HepG2 (cell line): ENCODE results near the gene AIF1. TPM values are rescaled to one million over a fixed set of nuclear protein-coding genes. Genes with fewer than 3 reads are reported as not detected.

ENCODE experiments used
- ATAC-seq: fragments of 200-7000 bp; cut with Tn5 transposase; 3 replicates; pipeline ENCODE4 v1.9.1; 2020; ENCODE audit warnings: mild to moderate bottlenecking, moderate library complexity
- BruUV-seq: library from RNA; stranded (reverse); fragments of 400-500 nt; replicated peaks from 2 replicates; lab custom pipeline; 2021; lab: Mats Ljungman, UMichigan
- CTCF ChIA-PET: fragments of 300-600 bp; formaldehyde crosslinking; extraction: SDS; loops from one replicate; lab custom pipeline; 2021; ENCODE audit warnings: low total read pairs, inconsistent platforms, low intra/inter-chr PET ratio; lab: Yijun Ruan, JAX
- POLR2A ChIA-PET: fragments of 350-600 bp; sonication (Branson Sonifier 250); formaldehyde crosslinking; loops from one replicate; lab custom pipeline; 2020; ENCODE audit warnings: antibody characterized with exemption, inconsistent platforms; lab: Yijun Ruan, JAX
- DNase-seq: peaks from one replicate; pipeline ENCODE4 v3.0.0-alpha.2; 2015; ENCODE audit warnings: low spot score
- FAIRE-seq: peaks from 3 replicates; lab custom pipeline; 2011; peaks lifted over from hg19 to GRCh38; lab: Jason Lieb, UNC
- H2AFZ ChIP-seq: one replicate; pipeline ENCODE4 v1.6.1; 2011; ENCODE audit warnings: low read length, inconsistent platforms
- H3K27ac ChIP-seq: fragments of 300-600 bp; 3 replicates; pipeline ENCODE4 v1.8.0; 2011; ENCODE audit warnings: mixed run types, mild to moderate bottlenecking, mixed read lengths, low read length, inconsistent platforms; ENCODE audit not compliant: insufficient read depth; ENCODE audit errors: extremely low read length
- H3K27me3 ChIP-seq, 2 experiments: fragments of 200-600 bp in 1 of 2; 2 replicates in 1 of 2; 3 replicates in 1 of 2; pipeline versions ENCODE4 v1.6.0 to v1.8.0; 2011; ENCODE audit warnings: low read length in 2 of 2, mild to moderate bottlenecking in 2 of 2, moderate library complexity in 2 of 2, inconsistent platforms in 1 of 2; ENCODE audit not compliant: insufficient read depth in 2 of 2, control insufficient read depth in 1 of 2
- H3K36me3 ChIP-seq, 2 experiments: fragments of 200-600 bp in 1 of 2; replicated peaks in 1 of 2; 2 replicates in 1 of 2; 3 replicates in 1 of 2; pipeline versions ENCODE4 v1.5.1 to v1.8.0; 2011; ENCODE audit warnings: low read length in 2 of 2, inconsistent platforms in 1 of 2; ENCODE audit not compliant: insufficient read depth in 2 of 2, control insufficient read depth in 1 of 2
- H3K4me1 ChIP-seq: 2 replicates; pipeline ENCODE4 v1.5.1; 2012; ENCODE audit warnings: low read length, inconsistent platforms; ENCODE audit not compliant: insufficient read depth
- H3K4me2 ChIP-seq: 2 replicates; pipeline ENCODE4 v1.6.0; 2011; ENCODE audit warnings: low read depth, low read length, inconsistent platforms
- H3K4me3 ChIP-seq, 3 experiments: fragments of 200-600 bp in 1 of 3; sonication (generic), shearing (Covaris generic) in 1 of 3; replicated peaks in 1 of 3; 2 replicates each; pipeline ENCODE4 v1.5.1; 2011 to 2016; ENCODE audit warnings: low read length in 3 of 3, inconsistent platforms in 2 of 3, low read depth in 2 of 3, mild to moderate bottlenecking in 2 of 3, control low read depth in 1 of 3, mixed read lengths in 1 of 3; ENCODE audit not compliant: insufficient read depth in 1 of 3
- H3K79me2 ChIP-seq: one replicate; pipeline ENCODE4 v1.6.1; 2011; ENCODE audit warnings: low read length, inconsistent platforms; ENCODE audit not compliant: insufficient read depth
- H3K9ac ChIP-seq: 2 replicates; pipeline ENCODE4 v1.6.0; 2011; ENCODE audit warnings: mild to moderate bottlenecking, low read depth, low read length, inconsistent platforms; ENCODE audit not compliant: insufficient read depth
- H3K9me3 ChIP-seq: 2 replicates; pipeline ENCODE4 v1.5.1; 2012; ENCODE audit warnings: mild to moderate bottlenecking, low read length
- H4K20me1 ChIP-seq: 2 replicates; pipeline ENCODE4 v1.6.0; 2011; ENCODE audit warnings: inconsistent platforms, mild to moderate bottlenecking, low read length, moderate library complexity; ENCODE audit not compliant: insufficient read depth
- GABPA ChIP-seq, 2 experiments: IDR thresholded peaks; 2 replicates each; pipeline ENCODE4 v1.6.1; 2011 to 2016; ENCODE audit warnings: low read depth in 2 of 2, low read length in 1 of 2, missing biosample characterization in 1 of 2, missing genetic modification characterization in 1 of 2
- HMG20B ChIP-seq: conservative IDR thresholded peaks from 2 replicates; pipeline ENCODE4 v1.6.1; 2016; ENCODE audit warnings: missing genetic modification reagents, missing compliant biosample characterization
- ONECUT2 ChIP-seq: sonication (generic); formaldehyde crosslinking; IDR thresholded peaks from 2 replicates; pipeline ENCODE4 v1.4.0; 2020; ENCODE audit warnings: missing genetic modification reagents
- SRSF4 ChIP-seq: fragments of 200-400 bp; formaldehyde crosslinking; IDR thresholded peaks from one replicate; pipeline ENCODE4 v1.6.1; 2018; ENCODE audit warnings: mild to moderate bottlenecking, low read depth, low read length, moderate library complexity; ENCODE audit not compliant: poor library complexity, severe bottlenecking
- STAG1 ChIP-seq: sonication (generic); formaldehyde crosslinking; IDR thresholded peaks from 2 replicates; pipeline ENCODE4 v1.4.0; 2020; ENCODE audit warnings: missing genetic modification reagents
- ZNF34 ChIP-seq: sonication (generic); formaldehyde crosslinking; IDR thresholded peaks from 2 replicates; pipeline ENCODE4 v1.4.0; 2020; ENCODE audit warnings: mild to moderate bottlenecking, missing genetic modification reagents, borderline replicate concordance
- ZNF768 ChIP-seq: sonication (generic); formaldehyde crosslinking; IDR thresholded peaks from 2 replicates; pipeline ENCODE4 v1.4.0; 2020; ENCODE audit warnings: missing genetic modification reagents
- ZNF816 ChIP-seq: sonication (generic); formaldehyde crosslinking; IDR thresholded peaks from 2 replicates; pipeline ENCODE4 v1.8.0; 2022; ENCODE audit warnings: missing genetic modification reagents, mild to moderate bottlenecking, borderline replicate concordance
- WGBS: methylation state at CpG from one replicate; pipeline ENCODE4 v1.1.6; 2017; ENCODE audit warnings: low lambda C conversion rate; 5-methylcytosine and 5-hydroxymethylcytosine counted together
- in situ Hi-C: cut with HindIII; loops from 2 replicates; pipeline ENCODE4 v1.10.0; 2017; ENCODE audit warnings: low pct_unique_long_range_greater_than_20kb; ENCODE audit not compliant: extremely low pct_ligation_motif_present
- intact Hi-C: fragments of 100-400 bp; cut with micrococcal nuclease; formaldehyde crosslinking; loops from one replicate; pipeline ENCODE4 v1.10.0; 2022; ENCODE audit not compliant: unreplicated experiment
- polyA plus RNA-seq, 8 experiments: library from polyadenylated mRNA; depleted of rRNA in 3 of 8; stranded (reverse) in 7 of 8; unstranded in 1 of 8; fragments of >200 nt; fragmentation: Illumina TruSeq in 4 of 8; extraction: Trizol in 4 of 8; gene quantifications; 2 replicates each; pipeline versions ENCODE4 v1.2.1 to v1.2.3, GENCODE V29; 2011 to 2016; ENCODE audit warnings: low read depth in 4 of 8, missing spikeins in 1 of 8, mixed read lengths in 1 of 8; ENCODE audit not compliant: insufficient read depth in 1 of 8
- total RNA-seq, 5 experiments: library from RNA; depleted of rRNA; stranded (reverse); fragments of >200 nt; fragmentation: Illumina TruSeq; extraction: Trizol; gene quantifications; 2 replicates each; pipeline ENCODE4 v1.2.3, GENCODE V29; 2016; ENCODE audit warnings: low read depth in 1 of 5

The AIF1 gene
- total and polyA plus RNA-seq, 2 of the 13 experiments (the other 11 are each of a cell fraction or from before 2014, with no cell fraction given): 1.5 TPM; not detected in 1

GRCh38 chr6:31576897-31577578 lies 38.0 kb upstream of the AIF1 start:
- no TSS peak for BruUV-seq
- Histone ChIP-seq H3K36me3 (no peaks in the 10 kb centered on the region), H3K27me3 (peaks cover 21 to 96% of the 10 kb centered on the region in 2 experiments), H2AFZ (no peak overlapping the region), H3K4me3 (no peak overlapping the region), H3K9me3 (no peaks in the 10 kb centered on the region), H3K9ac (no peak overlapping the region), H3K4me1 (peaks cover 18% of the 10 kb centered on the region), H4K20me1 (no peaks in the 10 kb centered on the region), H3K27ac (no peak overlapping the region), H3K4me2 (no peak overlapping the region), H3K79me2 (no peaks in the 10 kb centered on the region)
- intact Hi-C loops (no loop called here), in situ Hi-C loops (no loop called here)
- DNase-seq (no peak), ATAC-seq (no peak), FAIRE-seq (no peak)
- 34% methylated on average over 18 of the region's 19 CpGs for WGBS
- ChIA-PET CTCF (no interaction called here), POLR2A (interaction anchor here (0.6 to 2.3 kb wide), 6 partner anchors 9 to 88 kb away, joined by 3 to 9 read pairs (median 5); partner anchors contain the start of genes DDX39B, GPANK1 and NFKBIL1)
- TF ChIP-seq HMG20B (CRISPR knock-in tag) (no peak), GABPA (IDR thresholded peaks at IDR 0.05; ENCODE audit: low read depth, low read length) (peak; percentile 26; the same call in 1 of the 2 replicates), GABPA (CRISPR knock-in tag; IDR thresholded peaks at IDR 0.05; ENCODE audit: low read depth) (peak; percentile 24; the same call in 1 of the 2 replicates), ONECUT2 (no peak), ZNF768 (CRISPR knock-in tag) (0 out of 2 replicates have a peak, but pooled peaks have one; percentile 26)

- Histone ChIP-seq H3K27me3 (peaks cover 21 to 96% of the 10 kb centered on the region in 2 experiments), H4K20me1 (no peaks in the 10 kb centered on the region), H2AFZ (no peak overlapping the region), H3K9ac (no peak overlapping the region), H3K4me3 (no peak overlapping the region), H3K27ac (no peak overlapping the region), H3K79me2 (no peaks in the 10 kb centered on the region), H3K9me3 (no peaks in the 10 kb centered on the region), H3K36me3 (no peaks in the 10 kb centered on the region), H3K4me1 (peaks cover 23% of the 10 kb centered on the region), H3K4me2 (no peak overlapping the region)
- DNase-seq: no peak
- no peak for FAIRE-seq
- ChIA-PET POLR2A (interaction anchor here (0.6 to 2.3 kb wide), 5 partner anchors 21 to 87 kb away, joined by 3 to 9 read pairs (median 5); partner anchors contain the start of genes DDX39B, GPANK1 and NFKBIL1), CTCF (no interaction called here)
- no peak for ATAC-seq
- BruUV-seq: no TSS peak
- in situ Hi-C loops (no loop called here), intact Hi-C loops (no loop called here)
- 28% methylated on average over 3 of the region's 3 CpGs for WGBS
- TF ChIP-seq STAG1 (CRISPR knock-in tag) (no peak), ZNF34 (CRISPR knock-in tag) (no peak), SRSF4 (no peak), ZNF816 (CRISPR knock-in tag) (no peak)
Observed at GRCh38 chr6:31577579-31577966, 37.5 kb upstream of the AIF1 start.
